SK-N-MC (cell line): ENCODE results near the gene FAM83C.
"Not testable (repeated sequence)": the region's sequence is repeated elsewhere in the genome, so short reads cannot be mapped to it uniquely, and the experiment has no call there.

Source experiments
- EZH2 ChIP-seq: fragments of 200-600 bp; sonication (generic); IDR thresholded peaks from one replicate; pipeline ENCODE4 v1.6.1; 2017; ENCODE audit warnings: antibody characterized with exemption
- POLR2AphosphoS5 ChIP-seq: IDR thresholded peaks from 2 replicates; pipeline ENCODE4 v1.6.1; 2012; ENCODE audit warnings: mild to moderate bottlenecking, low read depth, low read length, borderline replicate concordance

DNA sequence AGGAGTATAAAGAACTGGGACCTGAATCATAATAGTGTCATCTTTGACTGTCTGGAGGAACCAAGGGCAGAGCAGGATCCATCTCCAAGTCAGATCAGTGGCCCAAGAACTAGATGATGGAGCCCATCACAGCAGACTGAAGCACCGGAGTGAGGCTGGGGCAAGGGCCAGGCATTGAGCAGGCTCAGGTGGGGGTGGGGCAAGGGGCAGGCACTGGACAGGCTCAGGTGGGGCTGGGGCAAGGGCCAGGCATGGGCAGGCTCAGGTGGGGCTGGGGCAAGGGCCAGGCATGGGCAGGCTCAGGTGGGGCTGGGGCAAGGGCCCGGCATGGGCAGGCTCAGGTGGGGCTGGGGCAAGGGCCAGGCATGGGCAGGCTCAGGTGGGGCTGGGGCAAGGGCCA, 39.6 kb downstream of the FAM83C start:
- TF ChIP-seq POLR2AphosphoS5, EZH2: not testable (repeated sequence)
